HCT116 (cell line): ENCODE data around the gene CCDC83. TPM values are rescaled to one million over a fixed set of nuclear protein-coding genes. Genes with fewer than 3 reads are reported as not detected.

Experiments
- ATAC-seq: fragments of 200-7000 bp; cut with Tn5 transposase; 2 replicates; pipeline ENCODE4 v1.9.1; 2020; ENCODE audit warnings: mild to moderate bottlenecking, moderate library complexity
- BruUV-seq: library from RNA; stranded (reverse); fragments of 400-500 nt; replicated peaks from 2 replicates; lab custom pipeline; 2021; lab: Mats Ljungman, UMichigan
- CTCF ChIA-PET: fragments of 300-600 bp; sonication (Branson Sonifier 250); formaldehyde crosslinking; loops from one replicate; lab custom pipeline; 2021; ENCODE audit warnings: antibody characterized with exemption; lab: Charles Lee
- POLR2A ChIA-PET: fragments of 300-600, 350-600 bp; sonication (Branson Sonifier 250); formaldehyde crosslinking; loops from one replicate; lab custom pipeline; 2021; ENCODE audit warnings: antibody characterized with exemption; lab: Charles Lee
- RAD21 ChIA-PET, 2 experiments: fragments of 300-600 bp; sonication (Branson Sonifier 250); formaldehyde crosslinking; loops; one replicate each; lab custom pipeline; 2023; ENCODE audit warnings: low total read pairs in 2 of 2; ENCODE audit not compliant: uncharacterized antibody in 2 of 2, unreplicated experiment in 2 of 2, low non-redundant PET in 1 of 2; lab: Charles Lee
- DNase-seq: peaks from one replicate; pipeline ENCODE4 v3.0.0-alpha.2; 2010; ENCODE audit warnings: low read depth, low spot score
- H2AFZ ChIP-seq: fragments of 200-600 bp; shearing (Covaris generic), sonication (generic); 2 replicates; pipeline ENCODE4 v1.6.1; 2017; ENCODE audit warnings: low read depth, mixed run types, mixed read lengths, antibody characterized with exemption, low read length; ENCODE audit not compliant: poor library complexity, severe bottlenecking
- H3K27ac ChIP-seq: 2 replicates; pipeline ENCODE4 v1.5.1; 2012; ENCODE audit warnings: low read depth, low read length
- H3K27me3 ChIP-seq: fragments of 200-600 bp; sonication (generic); 2 replicates; pipeline ENCODE4 v1.6.1; 2016; ENCODE audit warnings: mixed run types, low read length, mixed read lengths; ENCODE audit not compliant: insufficient read depth
- H3K36me3 ChIP-seq, 2 experiments: fragments of 200-500 bp in 1 of 2; fragments of 200-600 bp in 1 of 2; sonication (Bioruptor generic) in 1 of 2; sonication (generic) in 1 of 2; 2 replicates each; pipeline versions ENCODE4 v1.5.1 to v1.6.1; 2014 to 2016; ENCODE audit warnings: low read length in 2 of 2, inconsistent platforms in 1 of 2, mixed read lengths in 1 of 2, mixed run types in 1 of 2; ENCODE audit not compliant: insufficient read depth in 2 of 2, control insufficient read depth in 1 of 2
- H3K4me1 ChIP-seq, 2 experiments: fragments of 200-600 bp in 1 of 2; sonication (generic) in 1 of 2; 2 replicates each; pipeline versions ENCODE4 v1.5.1 to v1.6.1; 2012 to 2017; ENCODE audit warnings: low read length in 2 of 2, inconsistent platforms in 1 of 2, mild to moderate bottlenecking in 1 of 2, mixed read lengths in 1 of 2, mixed run types in 1 of 2, moderate library complexity in 1 of 2; ENCODE audit not compliant: insufficient read depth in 2 of 2, control insufficient read depth in 1 of 2
- H3K4me2 ChIP-seq: fragments of 200-600 bp; sonication (generic); 2 replicates; pipeline ENCODE4 v1.6.1; 2017; ENCODE audit warnings: mixed run types, low read length, mixed read lengths
- H3K4me3 ChIP-seq, 2 experiments: fragments of 200-600 bp in 1 of 2; sonication (generic) in 1 of 2; replicated peaks in 1 of 2; 2 replicates each; pipeline ENCODE4 v1.5.1; 2011 to 2016; ENCODE audit warnings: low read length in 2 of 2, control low read depth in 1 of 2, low read depth in 1 of 2, mild to moderate bottlenecking in 1 of 2, mixed read lengths in 1 of 2, mixed run types in 1 of 2
- H3K79me2 ChIP-seq: fragments of 200-600 bp; sonication (generic); 2 replicates; pipeline ENCODE4 v1.6.1; 2017; ENCODE audit warnings: mild to moderate bottlenecking, mixed run types, low read length, moderate library complexity, mixed read lengths; ENCODE audit not compliant: insufficient read depth
- H3K9ac ChIP-seq: fragments of 200-600 bp; sonication (generic); 2 replicates; pipeline ENCODE4 v1.6.1; 2016; ENCODE audit warnings: low read length, mixed read lengths
- H3K9me2 ChIP-seq: fragments of 200-600 bp; sonication (generic), shearing (Covaris generic); 2 replicates; pipeline ENCODE4 v1.6.1; 2017; ENCODE audit warnings: mixed run types, mild to moderate bottlenecking, moderate library complexity; ENCODE audit not compliant: insufficient read depth
- H3K9me3 ChIP-seq, 2 experiments: fragments of 200-500 bp in 1 of 2; fragments of 200-600 bp in 1 of 2; sonication (Bioruptor generic) in 1 of 2; sonication (generic) in 1 of 2; 2 replicates each; pipeline ENCODE4 v1.6.1; 2014 to 2017; ENCODE audit warnings: low read length in 2 of 2, mixed read lengths in 2 of 2, inconsistent platforms in 1 of 2, low read depth in 1 of 2, mild to moderate bottlenecking in 1 of 2, mixed run types in 1 of 2, moderate library complexity in 1 of 2; ENCODE audit not compliant: control insufficient read depth in 1 of 2, insufficient read depth in 1 of 2
- H4K20me1 ChIP-seq: fragments of 200-600 bp; sonication (generic), shearing (Covaris generic); 2 replicates; pipeline ENCODE4 v1.6.1; 2017; ENCODE audit warnings: mixed run types, mild to moderate bottlenecking, moderate library complexity; ENCODE audit not compliant: insufficient read depth
- ATF3 ChIP-seq: IDR thresholded peaks from 2 replicates; pipeline ENCODE4 v1.6.1; 2012
- ELF1 ChIP-seq: IDR thresholded peaks from 2 replicates; pipeline ENCODE4 v1.6.1; 2012; ENCODE audit warnings: low read depth, borderline replicate concordance
- EZH2phosphoT487 ChIP-seq: fragments of 200-600 bp; IDR thresholded peaks from 2 replicates; pipeline ENCODE4 v1.6.1; 2018; ENCODE audit warnings: antibody characterized with exemption, borderline replicate concordance
- FOSL1 ChIP-seq: IDR thresholded peaks from 2 replicates; pipeline ENCODE4 v1.6.1; 2012; ENCODE audit warnings: low read depth
- POLR2AphosphoS5 ChIP-seq: IDR thresholded peaks from 2 replicates; pipeline ENCODE4 v1.6.1; 2011; ENCODE audit warnings: mild to moderate bottlenecking, low read depth, low read length, moderate library complexity
- SP1 ChIP-seq: IDR thresholded peaks from 2 replicates; pipeline ENCODE4 v1.6.1; 2012; ENCODE audit warnings: low read depth
- TCF7L2 ChIP-seq: IDR thresholded peaks from 2 replicates; pipeline ENCODE4 v1.7.0; 2011; ENCODE audit warnings: borderline replicate concordance, inconsistent platforms; ENCODE audit not compliant: insufficient read depth, insufficient read length; ENCODE audit errors: extremely low read depth
- intact Hi-C: fragments of 100-400 bp; cut with micrococcal nuclease; formaldehyde crosslinking; loops from 2 replicates; pipeline ENCODE4 v1.10.0; 2022
- total RNA-seq: library from RNA; stranded (reverse); gene quantifications from one replicate; pipeline ENCODE4 v1.2.1, GENCODE V29; 2021; ENCODE audit not compliant: unreplicated experiment
- TF ChIP-seq, protein P1 (sequence below): IDR thresholded peaks from 2 replicates; pipeline ENCODE4 v1.6.1; 2011; ENCODE audit warnings: mild to moderate bottlenecking, low read length, moderate library complexity; ENCODE audit not compliant: insufficient replicate concordance; ENCODE audit errors: extremely low read depth
- TF ChIP-seq, protein P2 (sequence below): IDR thresholded peaks from 2 replicates; pipeline ENCODE4 v1.6.1; 2012

Gene CCDC83
- total RNA-seq, 1 experiment from 2014 or later = not detected

- Histone ChIP-seq H3K36me3 (no peaks in the 10 kb centered on the region), H3K9me3 (no peaks in the 10 kb centered on the region), H3K27ac (no peak overlapping the region), H4K20me1 (no peaks in the 10 kb centered on the region), H2AFZ (no peak overlapping the region), H3K27me3 (no peaks in the 10 kb centered on the region), H3K4me2 (no peak overlapping the region), H3K79me2 (no peaks in the 10 kb centered on the region), H3K4me3 (no peak overlapping the region), H3K9me2 (no peaks in the 10 kb centered on the region), H3K4me1 (no peaks in the 10 kb centered on the region), H3K9ac (no peak overlapping the region)
- DNase-seq (no peak), ATAC-seq (peak; percentile 27; the same call in 1 of the 2 replicates)
- intact Hi-C loops = no loop called here
- ChIA-PET RAD21 (no interaction called here), CTCF (no interaction called here), POLR2A (no interaction called here)
- BruUV-seq = no TSS peak
- TF ChIP-seq, protein P1, sequence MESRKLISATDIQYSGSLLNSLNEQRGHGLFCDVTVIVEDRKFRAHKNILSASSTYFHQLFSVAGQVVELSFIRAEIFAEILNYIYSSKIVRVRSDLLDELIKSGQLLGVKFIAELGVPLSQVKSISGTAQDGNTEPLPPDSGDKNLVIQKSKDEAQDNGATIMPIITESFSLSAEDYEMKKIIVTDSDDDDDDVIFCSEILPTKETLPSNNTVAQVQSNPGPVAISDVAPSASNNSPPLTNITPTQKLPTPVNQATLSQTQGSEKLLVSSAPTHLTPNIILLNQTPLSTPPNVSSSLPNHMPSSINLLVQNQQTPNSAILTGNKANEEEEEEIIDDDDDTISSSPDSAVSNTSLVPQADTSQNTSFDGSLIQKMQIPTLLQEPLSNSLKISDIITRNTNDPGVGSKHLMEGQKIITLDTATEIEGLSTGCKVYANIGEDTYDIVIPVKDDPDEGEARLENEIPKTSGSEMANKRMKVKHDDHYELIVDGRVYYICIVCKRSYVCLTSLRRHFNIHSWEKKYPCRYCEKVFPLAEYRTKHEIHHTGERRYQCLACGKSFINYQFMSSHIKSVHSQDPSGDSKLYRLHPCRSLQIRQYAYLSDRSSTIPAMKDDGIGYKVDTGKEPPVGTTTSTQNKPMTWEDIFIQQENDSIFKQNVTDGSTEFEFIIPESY = no peak
- TF ChIP-seq EZH2phosphoT487 (no peak), FOSL1 (no peak), POLR2AphosphoS5 (no peak), ELF1 (no peak), ATF3 (no peak), TCF7L2 (no peak), SP1 (no peak)
- TF ChIP-seq, protein P2, sequence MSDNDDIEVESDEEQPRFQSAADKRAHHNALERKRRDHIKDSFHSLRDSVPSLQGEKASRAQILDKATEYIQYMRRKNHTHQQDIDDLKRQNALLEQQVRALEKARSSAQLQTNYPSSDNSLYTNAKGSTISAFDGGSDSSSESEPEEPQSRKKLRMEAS = no peak
Observed at GRCh38 chr11:85912414-85912813, 57.2 kb downstream of the CCDC83 start.
